Kidney glomerular epithelial cell (primary cell): ENCODE measurements around the gene ZFHX3.
A peak's percentile ranks its signal among the peaks of the same experiment; 100 is the strongest.

ENCODE experiments used
- DNase-seq: peaks from one replicate; lab custom pipeline; 2025; lab: John Stamatoyannopoulos, UW

The ZFHX3 gene

DNA sequence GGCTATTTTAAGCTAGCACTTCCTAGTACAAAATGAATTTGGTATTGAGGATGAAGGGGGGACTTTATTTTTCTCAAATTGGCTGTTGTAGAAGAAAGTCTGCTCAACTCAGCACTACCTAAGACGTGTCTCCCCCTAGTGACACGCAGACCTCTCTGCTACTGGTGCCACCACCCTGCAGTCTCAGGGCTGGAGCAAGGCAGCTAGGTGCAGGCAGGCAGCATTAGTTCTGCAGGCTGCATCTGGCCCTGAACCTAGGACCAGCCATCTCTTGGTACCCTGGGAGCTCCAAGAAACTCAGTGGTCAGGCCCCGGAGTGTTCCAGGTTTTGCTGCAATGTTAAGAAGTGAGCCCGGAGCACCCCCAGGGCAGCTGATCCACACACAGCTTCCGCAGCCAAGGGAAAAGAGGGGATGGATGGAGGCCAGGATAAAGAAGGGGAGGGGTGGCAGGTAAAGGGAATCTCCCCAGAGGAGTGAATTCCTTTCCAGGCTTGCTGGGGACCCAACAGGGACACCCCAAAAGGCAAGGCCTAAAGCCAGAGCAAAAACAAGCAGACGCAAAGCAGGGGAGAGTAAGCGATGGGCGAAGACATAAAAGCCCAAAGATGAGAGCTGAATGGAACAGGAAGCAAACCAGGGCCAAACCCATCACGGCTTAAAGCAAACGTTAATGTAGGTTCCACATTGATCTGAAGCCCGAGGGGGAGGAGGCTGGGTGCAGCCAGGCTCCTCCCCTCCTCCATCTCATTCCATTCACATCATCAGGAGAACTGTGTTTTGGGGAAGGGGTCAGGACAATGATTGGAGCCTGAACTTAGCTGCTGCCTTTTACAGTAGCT lies 200.5 kb downstream of the ZFHX3 start:
- peak; percentile 16 for DNase-seq

- no peak for DNase-seq
These were observed 201.3 kb downstream of the ZFHX3 start for GRCh38 chr16:72846594-72846993.

DNA sequence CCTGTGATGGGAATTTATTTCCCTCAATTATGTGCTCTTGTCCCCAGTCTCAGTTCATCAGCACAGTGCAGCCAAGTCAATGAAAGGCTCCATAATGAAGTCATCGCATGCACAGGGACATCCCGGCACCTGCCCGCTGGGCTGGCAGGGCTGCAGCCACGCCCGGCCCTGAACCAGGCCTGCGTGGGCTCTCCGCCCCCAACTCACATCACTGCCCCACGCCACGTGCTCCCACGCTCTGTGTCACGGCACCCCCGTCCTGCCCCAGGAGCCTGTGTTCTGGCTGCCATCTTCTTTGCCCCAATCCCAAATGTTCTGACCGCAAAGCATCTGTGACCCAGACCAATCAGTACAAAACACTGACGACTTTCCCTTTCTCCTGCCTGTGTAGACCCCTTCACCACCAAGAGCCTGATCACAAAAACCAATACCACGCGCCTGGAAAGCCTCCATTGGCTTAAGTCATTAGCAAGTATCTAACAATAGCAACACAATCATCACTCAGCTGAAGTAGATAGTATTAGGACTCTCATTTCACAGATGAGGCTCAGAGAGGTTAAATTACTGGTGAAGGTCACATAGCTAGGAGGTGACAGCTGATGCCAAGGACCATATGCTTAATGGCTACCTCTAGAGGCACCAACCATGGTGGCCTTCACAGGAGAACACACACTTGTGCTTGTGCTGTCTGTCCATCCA lies 202.5 kb downstream of the ZFHX3 start:
- no peak for DNase-seq

- no peak for DNase-seq
These were observed 203.6 kb downstream of the ZFHX3 start for GRCh38 chr16:72844225-72844920.

DNA sequence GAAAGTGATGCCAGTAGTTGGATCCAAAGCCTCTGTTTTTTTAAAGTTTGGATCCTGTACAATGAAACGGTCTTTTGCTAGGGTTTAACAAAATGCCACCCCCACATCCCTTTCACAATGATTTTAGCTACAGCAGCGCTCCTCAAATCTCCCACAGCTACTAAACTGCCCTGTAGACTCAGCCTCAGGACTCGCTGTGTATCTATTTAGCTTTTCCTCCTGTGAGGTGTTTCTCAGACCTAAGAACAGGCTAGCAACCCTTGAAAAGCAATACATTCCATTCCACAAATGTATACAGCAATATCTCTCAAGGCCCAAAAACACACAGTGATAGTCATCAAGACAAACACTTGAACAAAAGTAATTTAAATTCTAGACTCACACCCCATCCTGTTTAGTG lies 206.4 kb downstream of the ZFHX3 start:
- no peak for DNase-seq

DNA sequence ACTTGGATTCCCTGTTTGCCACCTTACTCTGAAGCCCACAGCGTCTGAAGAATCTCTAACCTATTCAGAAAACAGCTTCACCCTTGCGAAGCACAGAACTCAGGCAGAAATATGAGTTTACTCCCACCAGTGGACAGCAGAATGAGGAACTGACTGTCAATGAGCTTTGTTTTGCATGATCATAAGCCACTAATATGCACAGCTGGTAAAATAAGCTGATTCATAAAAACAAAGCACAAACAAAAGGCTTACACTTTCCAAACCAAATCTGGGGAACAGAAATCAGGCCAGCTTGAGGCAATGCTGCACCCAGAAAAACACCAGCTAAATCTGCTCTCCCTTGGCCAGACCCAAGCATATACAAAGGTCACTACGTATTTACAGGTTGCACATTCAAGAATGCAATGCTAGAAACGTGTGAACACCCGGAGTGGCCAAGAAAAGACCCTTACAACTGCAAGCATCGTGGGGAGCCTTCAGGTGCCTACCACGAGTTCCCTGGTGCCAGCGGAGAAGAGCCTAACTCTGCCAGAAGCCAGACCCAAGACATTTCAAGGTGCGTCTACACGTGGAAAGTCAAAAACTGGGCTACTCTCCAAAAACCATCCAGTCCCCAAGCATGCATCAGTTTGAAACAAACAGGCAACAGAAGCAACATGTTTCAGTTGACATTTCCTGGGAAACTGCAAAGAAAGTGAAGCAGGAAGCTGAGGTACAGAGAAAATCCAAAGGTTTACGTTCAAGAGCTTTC lies 207.1 kb downstream of the ZFHX3 start:
- DNase-seq = no peak

DNA sequence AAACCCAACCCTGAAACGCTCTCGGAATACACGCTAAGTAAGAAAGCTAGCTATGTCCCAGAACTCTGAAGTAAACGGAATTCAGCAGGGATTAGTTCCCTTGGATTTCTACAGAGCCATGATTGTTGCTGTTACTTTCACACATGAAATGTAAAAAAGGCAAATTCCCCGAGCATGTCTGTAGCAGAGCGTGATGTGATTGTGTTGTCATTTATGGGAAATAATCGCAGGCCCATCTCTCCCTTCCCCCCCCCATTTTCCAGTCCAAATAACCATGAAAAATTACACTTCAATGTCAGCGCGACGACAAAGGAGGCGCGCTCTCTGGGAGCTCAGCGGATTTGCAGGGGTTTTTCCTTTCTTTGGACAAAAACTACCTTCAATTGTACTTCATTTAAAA lies 209.0 kb downstream of the ZFHX3 start:
- no peak for DNase-seq

DNA sequence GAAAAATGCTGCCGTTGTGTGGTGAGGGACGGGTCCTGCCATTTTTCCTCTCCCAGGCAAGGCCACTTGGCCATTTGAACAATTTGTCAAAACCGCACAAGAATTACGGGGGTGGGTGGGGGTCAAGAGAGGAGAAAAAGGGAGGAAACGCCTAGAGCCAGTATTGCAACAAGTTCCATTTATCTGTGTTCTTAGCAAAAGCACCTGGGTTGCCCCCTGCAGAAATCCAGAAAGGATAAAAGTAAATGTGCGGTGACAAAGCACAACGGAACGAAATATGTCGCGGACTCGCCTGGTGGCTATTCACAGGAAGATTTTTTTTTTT lies 209.4 kb downstream of the ZFHX3 start:
- no peak for DNase-seq

GRCh38 chr16:72837846-72838585 lies 209.9 kb downstream of the ZFHX3 start:
- no peak for DNase-seq

DNA sequence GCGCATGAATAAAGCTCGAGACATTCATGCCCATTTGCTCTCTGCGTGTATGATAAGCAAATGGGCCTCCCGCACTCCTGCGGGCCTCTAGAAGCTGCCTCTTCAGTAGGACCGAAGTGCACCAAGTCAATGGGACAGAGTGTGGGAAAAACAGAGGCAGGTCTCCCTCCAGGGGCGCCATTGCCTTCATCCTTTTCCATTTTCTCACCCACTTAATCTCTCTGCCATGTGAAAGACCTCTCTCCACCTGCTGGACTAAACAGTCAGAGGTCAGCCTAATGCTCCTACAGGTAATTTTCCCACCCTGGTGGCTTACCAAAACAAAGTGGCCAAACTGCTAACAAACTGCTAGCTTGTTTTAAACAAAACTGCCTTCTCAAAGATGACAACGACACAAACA lies 210.9 kb downstream of the ZFHX3 start:
- no peak for DNase-seq

DNA sequence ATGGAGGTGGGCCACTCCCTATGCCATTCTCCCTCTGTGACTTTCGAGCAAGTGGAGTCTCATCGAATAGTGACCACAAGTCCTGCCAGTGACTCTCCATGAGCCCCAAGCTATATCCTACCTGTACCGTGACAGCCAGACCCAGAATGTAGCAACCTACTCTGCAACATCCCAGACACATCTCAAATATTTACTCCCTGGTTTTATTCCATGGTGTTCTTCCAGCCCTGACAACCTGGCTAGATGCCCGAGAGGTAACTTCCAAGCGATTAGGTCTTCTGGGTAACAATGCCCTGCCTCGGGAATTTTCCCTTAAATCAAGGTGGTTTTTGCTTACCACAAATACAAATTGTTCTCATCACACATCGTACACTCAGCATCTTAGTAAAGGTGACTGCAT lies 211.7 kb downstream of the ZFHX3 start:
- DNase-seq = no peak

- no peak for DNase-seq
These were observed 212.8 kb downstream of the ZFHX3 start for GRCh38 chr16:72835086-72835485.

DNA sequence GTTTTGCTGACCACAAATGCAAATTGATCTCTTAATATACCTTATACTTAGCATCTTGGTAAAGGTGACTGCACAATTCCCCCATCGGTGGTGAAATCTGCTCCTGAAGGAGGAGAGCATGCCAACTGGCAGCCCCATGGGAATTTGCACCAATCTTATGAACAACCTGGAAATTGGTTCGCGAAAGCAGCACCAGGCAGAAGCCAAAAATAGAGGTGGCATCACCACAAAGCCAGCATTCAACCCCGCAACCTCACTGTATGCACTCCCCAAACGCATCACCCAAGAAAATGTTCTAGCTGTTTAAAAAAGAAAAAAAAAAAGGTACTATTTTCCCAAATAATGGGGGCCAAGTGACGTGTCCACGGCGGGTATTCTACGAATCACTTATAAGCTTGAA lies 213.4 kb downstream of the ZFHX3 start:
- no peak for DNase-seq

DNA sequence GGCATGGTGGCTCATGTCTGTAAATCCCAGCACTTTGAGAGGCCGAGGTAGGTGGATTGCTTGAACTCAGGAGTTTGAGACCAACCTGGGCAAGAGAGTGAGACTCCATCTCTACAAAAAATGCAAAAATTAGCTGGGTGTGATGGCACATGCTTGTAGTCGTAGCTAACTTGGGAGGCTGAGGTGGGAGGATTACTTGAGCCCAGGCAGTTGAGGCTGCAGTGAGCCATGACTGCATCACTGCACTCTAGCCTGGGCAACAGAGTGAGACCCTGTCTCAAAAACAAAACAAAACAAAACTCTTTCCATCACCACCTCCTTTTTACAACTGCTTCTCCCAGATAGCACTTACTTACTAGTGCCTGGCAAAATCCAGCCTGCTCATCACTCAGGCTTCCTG lies 214.0 kb downstream of the ZFHX3 start:
- no peak for DNase-seq

DNA sequence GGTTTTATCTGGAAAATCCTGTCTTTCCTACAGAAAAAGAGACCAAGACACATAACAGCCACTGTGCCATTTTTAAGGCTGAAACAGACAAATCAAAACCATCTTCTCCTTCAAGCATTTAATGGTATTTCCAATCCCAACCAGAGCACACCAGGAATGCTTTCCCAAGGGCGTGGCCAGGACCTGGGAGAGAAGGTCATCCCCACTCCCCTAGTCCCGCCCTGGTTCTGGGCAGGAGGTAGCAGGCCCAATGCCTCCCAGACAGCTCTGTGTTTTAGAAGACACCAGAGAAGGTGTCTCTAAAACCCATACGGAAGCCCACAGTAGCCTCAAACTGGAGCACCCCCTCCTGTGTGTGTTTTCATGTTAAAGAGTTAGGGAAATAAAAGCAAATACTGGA lies 214.4 kb downstream of the ZFHX3 start:
- no peak for DNase-seq

GRCh38 chr16:72832621-72833248 lies 215.2 kb downstream of the ZFHX3 start:
- peak; percentile 55 for DNase-seq

GRCh38 chr16:72829846-72830775 lies 217.8 kb downstream of the ZFHX3 start:
- peak; percentile 17 for DNase-seq

DNA sequence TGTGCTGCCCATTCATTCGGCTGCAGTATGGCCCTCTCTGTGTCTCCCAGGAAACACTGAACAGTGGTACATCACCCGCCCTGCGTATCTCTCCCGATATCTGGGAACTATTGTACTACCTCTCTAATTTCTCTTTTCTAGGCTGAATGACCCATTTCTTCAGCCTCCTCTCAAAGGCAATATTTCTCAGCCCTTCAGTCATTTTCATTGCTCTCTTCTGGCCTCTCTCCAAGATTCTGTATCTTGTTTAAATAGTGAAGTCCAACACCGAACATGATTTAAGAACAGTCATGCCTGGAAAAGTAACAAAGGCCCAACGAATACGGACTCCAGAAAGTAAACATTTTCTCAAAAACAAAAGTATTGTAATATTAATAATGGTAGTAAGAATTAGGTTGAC lies 220.1 kb downstream of the ZFHX3 start:
- no peak for DNase-seq

DNA sequence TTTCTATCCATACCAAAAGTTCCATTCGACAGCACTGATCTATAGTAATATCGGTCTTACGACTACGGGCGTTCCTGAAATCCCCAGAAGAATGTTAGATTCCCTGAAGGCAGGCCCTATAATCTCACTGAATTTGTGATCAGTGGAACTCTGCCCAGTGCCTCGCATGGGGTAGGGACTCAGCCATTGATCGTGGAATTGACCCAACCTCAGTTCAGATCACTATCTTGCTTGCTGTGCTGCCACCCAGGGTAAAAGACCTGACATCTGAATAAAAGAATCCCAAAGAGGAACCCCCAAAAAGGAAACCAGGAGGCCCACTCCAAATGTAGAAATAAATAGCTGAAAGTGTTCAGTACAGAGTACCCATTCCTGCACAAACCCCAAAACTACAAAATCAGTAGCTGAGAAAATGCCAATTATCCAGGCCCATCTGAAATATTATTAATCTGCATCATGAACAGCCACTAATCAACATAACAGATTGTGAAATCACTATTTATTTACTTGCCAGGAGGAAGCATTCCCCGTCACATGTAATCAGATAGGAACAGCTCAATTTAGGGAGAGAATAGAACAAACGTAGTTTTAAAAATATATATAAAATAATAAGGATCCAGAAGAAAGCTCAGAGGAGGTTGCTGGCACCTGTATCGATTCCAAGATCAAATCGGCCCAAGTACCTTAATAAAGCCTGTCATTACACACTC lies 221.9 kb downstream of the ZFHX3 start:
- no peak for DNase-seq
